ENCODE data around the gene PLEKHM3. TPM values are rescaled to one million over a fixed set of nuclear protein-coding genes. Genes with fewer than 3 reads are reported as not detected.

Gene PLEKHM3
- total RNA-seq, 2 experiments from 2014 or later: 11.3 to 11.6 TPM

DNA sequence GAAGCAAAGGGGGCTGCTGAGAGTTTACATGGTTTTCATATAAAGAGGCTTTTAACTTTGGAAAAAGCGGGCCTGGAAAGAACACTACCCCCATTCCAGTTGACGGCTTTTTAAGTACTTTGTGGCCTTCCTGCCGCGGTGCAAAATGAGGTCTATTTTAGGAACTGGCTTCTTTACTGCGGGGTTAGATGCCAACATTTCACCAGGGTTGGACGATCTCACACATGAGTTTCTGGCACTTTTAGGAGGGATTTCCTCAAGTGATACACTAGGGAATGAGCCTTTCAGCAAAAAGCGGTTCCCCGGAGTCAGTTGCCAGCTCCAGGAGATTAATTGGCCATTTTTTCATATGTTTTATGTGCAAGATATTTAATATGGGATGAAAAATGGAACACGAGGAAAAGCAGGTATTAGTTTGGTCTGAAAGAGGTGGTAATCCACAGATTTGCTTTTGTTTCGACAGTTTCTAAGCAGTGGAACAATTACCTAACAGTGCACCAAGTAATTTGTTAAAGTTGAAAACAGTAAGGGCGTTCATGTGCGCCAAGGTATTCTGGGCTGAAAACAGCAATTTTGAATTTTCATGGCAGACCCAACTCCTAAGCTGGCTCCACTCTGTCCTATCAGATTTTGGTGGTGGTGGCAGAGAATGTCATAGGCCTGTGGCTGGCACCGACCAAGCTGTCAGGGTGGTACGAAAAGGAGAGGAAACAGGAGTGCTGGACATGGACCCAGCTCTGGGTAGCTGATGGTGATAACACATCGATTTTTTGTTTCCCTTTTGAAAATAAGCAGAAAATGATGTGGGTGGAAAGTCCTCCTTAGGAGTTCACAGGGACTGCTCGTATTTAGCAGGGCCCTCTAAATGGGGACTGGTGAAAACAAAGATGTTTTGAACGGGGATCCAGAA, 200.0 kb downstream of the PLEKHM3 start:
- Histone ChIP-seq H3K4me3 (ENCODE audit: low read length) (no peak overlapping the region), H3K9me3 (ENCODE audit: control insufficient read depth in 1 of 2, insufficient read depth in 1 of 2, low read length in 2 of 2) (no peaks in the 10 kb centered on the region), H3K27ac (ENCODE audit: low read depth in 1 of 2, low read length in 2 of 2) (no peak overlapping the region), H3K36me3 (ENCODE audit: insufficient read depth, low read length) (peaks cover 21% of the 10 kb centered on the region), H3K27me3 (ENCODE audit: control insufficient read depth in 1 of 2, insufficient read depth in 2 of 2, low read length in 2 of 2) (no peaks in the 10 kb centered on the region), H3K4me1 (ENCODE audit: insufficient read depth, low read length) (no peaks in the 10 kb centered on the region)
- Mint-ChIP-seq H3K36me3 (ENCODE audit: low read depth) (peaks cover 64% of the 10 kb centered on the region), H3K4me3 (no peak overlapping the region), H3K27ac (no peak overlapping the region), H3K27me3 (no peaks in the 10 kb centered on the region), H3K4me1 (ENCODE audit: low read depth) (no peaks in the 10 kb centered on the region), H3K9me3 (no peaks in the 10 kb centered on the region)
- DNase-seq (no peak), ATAC-seq (ENCODE audit: poor library complexity) (no peak)
- TF ChIP-seq, protein P1, sequence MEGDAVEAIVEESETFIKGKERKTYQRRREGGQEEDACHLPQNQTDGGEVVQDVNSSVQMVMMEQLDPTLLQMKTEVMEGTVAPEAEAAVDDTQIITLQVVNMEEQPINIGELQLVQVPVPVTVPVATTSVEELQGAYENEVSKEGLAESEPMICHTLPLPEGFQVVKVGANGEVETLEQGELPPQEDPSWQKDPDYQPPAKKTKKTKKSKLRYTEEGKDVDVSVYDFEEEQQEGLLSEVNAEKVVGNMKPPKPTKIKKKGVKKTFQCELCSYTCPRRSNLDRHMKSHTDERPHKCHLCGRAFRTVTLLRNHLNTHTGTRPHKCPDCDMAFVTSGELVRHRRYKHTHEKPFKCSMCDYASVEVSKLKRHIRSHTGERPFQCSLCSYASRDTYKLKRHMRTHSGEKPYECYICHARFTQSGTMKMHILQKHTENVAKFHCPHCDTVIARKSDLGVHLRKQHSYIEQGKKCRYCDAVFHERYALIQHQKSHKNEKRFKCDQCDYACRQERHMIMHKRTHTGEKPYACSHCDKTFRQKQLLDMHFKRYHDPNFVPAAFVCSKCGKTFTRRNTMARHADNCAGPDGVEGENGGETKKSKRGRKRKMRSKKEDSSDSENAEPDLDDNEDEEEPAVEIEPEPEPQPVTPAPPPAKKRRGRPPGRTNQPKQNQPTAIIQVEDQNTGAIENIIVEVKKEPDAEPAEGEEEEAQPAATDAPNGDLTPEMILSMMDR (IDR thresholded peaks at IDR 0.05): no peak
- POLR2A ChIA-PET: no interaction called here
- intact Hi-C loops (cut with DNase I, micrococcal nuclease): no loop called here
- CTCF ChIA-PET: no interaction called here

DNA sequence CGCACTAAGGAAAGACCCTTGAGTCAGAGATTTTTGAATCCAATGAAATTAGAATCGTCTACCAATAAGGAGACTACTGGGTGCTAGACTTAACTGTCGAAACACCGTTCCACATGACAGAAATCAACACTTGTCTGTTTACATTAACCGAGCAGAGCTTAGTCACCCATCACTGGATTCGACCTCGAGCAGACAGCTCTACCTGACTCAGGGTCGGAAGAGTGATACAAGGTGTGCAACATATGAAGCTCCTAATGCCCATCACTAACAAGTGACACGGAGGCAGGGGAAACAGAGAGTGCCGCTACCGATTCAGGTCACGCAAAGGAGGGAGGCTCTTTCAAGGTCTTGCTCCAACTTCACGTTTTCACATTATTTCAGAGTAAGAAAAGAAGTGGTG, 201.5 kb downstream of the PLEKHM3 start:
- no peak overlapping the region for H3K27ac Mint-ChIP-seq
- Histone ChIP-seq H3K9me3 (ENCODE audit: control insufficient read depth in 1 of 2, insufficient read depth in 1 of 2, low read length in 2 of 2) (no peaks in the 10 kb centered on the region), H3K27me3 (ENCODE audit: control insufficient read depth in 1 of 2, insufficient read depth in 2 of 2, low read length in 2 of 2) (no peaks in the 10 kb centered on the region), H3K27ac (ENCODE audit: low read depth in 1 of 2, low read length in 2 of 2) (no peak overlapping the region), H3K36me3 (ENCODE audit: insufficient read depth, low read length) (peaks cover 21% of the 10 kb centered on the region), H3K4me3 (ENCODE audit: low read length) (no peak overlapping the region), H3K4me1 (ENCODE audit: insufficient read depth, low read length) (no peaks in the 10 kb centered on the region)
- H3K4me1 Mint-ChIP-seq (ENCODE audit: low read depth): no peaks in the 10 kb centered on the region
- H3K9me3 Mint-ChIP-seq: no peaks in the 10 kb centered on the region
- ATAC-seq (ENCODE audit: poor library complexity): no peak
- TF ChIP-seq, protein P1 (IDR thresholded peaks at IDR 0.05): no peak
- intact Hi-C loops (cut with DNase I, micrococcal nuclease): no loop called here
- H3K27me3 Mint-ChIP-seq: no peaks in the 10 kb centered on the region
- CTCF ChIA-PET: no interaction called here
- H3K36me3 Mint-ChIP-seq (ENCODE audit: low read depth): peaks cover 62% of the 10 kb centered on the region
- POLR2A ChIA-PET: no interaction called here
- no peak for DNase-seq
- no peak overlapping the region for H3K4me3 Mint-ChIP-seq

DNA sequence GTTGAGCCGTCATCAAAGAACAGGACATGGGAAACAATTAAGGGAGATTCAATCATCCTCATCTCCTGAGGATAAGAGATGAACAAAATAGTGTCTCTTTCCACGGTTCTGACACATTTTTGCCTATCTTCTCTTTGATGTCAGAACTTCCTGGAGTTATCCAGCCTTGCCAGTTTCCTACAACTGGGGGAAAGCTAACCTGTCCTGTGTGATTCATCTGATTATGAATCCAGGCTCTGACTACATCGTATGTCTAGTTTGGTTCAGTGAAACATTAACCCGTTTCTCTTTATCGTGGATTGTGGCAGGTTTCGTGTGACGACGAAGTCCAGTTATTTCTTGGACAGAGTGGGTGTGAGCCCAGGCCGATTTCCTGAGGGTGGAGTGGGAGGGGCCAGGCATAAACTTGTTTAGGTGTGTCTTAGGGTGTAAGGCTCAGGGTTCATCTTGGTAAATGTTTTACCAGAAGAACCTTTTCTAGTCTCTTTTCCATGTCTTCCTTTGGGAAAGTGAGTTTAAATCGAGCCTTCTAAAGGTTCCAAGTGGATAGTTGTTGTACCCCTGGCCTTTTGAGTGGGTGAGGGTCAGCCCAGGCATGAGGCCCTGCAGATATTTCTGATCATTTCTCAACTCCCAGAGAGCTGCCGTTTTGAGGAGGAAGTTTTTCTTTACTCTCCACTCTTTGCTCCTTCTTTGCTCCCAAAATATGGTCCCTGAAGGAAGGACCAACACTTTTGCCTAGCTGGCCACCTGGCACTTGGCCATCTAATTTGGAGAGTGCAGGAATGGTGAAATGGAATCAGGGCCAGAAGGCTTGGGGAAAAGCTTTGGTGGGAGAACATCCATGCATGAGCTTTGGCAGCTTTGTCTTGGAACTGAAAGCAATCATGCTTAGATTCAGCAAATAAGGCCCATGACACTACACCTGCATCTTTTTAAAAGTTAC, 205.2 kb downstream of the PLEKHM3 start:
- no peaks in the 10 kb centered on the region for H3K4me1 Mint-ChIP-seq (ENCODE audit: low read depth)
- DNase-seq (no peak), ATAC-seq (ENCODE audit: poor library complexity) (no peak)
- CTCF ChIA-PET: no interaction called here
- H3K4me3 Mint-ChIP-seq: no peak overlapping the region
- H3K27ac Mint-ChIP-seq: no peak overlapping the region
- intact Hi-C loops (cut with DNase I, micrococcal nuclease): no loop called here
- TF ChIP-seq, protein P1 (IDR thresholded peaks at IDR 0.05): no peak
- no peak overlapping the region for H3K4me3 ChIP-seq (ENCODE audit: low read length)
- no peaks in the 10 kb centered on the region for H3K27me3 Mint-ChIP-seq
- H3K36me3 Mint-ChIP-seq (ENCODE audit: low read depth): peaks cover 25% of the 10 kb centered on the region
- H3K9me3 ChIP-seq (ENCODE audit: control insufficient read depth in 1 of 2, insufficient read depth in 1 of 2, low read length in 2 of 2): no peaks in the 10 kb centered on the region
- no peaks in the 10 kb centered on the region for H3K9me3 Mint-ChIP-seq
- no peak overlapping the region for H3K27ac ChIP-seq (ENCODE audit: low read depth in 1 of 2, low read length in 2 of 2)
- no peaks in the 10 kb centered on the region for H3K36me3 ChIP-seq (ENCODE audit: insufficient read depth, low read length)
- no peaks in the 10 kb centered on the region for H3K4me1 ChIP-seq (ENCODE audit: insufficient read depth, low read length)
- no peaks in the 10 kb centered on the region for H3K27me3 ChIP-seq (ENCODE audit: control insufficient read depth in 1 of 2, insufficient read depth in 2 of 2, low read length in 2 of 2)
- POLR2A ChIA-PET: no interaction called here

Data from CD4-positive, alpha-beta T cell (primary cell).